ENCODE results near the gene D2HGDH. TPM values are rescaled to one million over a fixed set of nuclear protein-coding genes. Genes with fewer than 3 reads are reported as not detected.

The D2HGDH gene
- total and polyA plus RNA-seq, 4 donors: 12.2 to 45.3 (median 27.2) TPM

- H3K9ac ChIP-seq (ENCODE audit: insufficient read depth in 1 of 2, low read length in 2 of 2): no peak overlapping the region
- H3K9me3 ChIP-seq (ENCODE audit: control insufficient read depth in 4 of 4, insufficient read depth in 3 of 4, low read length in 3 of 4): no peaks in the 10 kb centered on the region
- no peak for TF ChIP-seq CTCF (IDR thresholded peaks at IDR 0.05; ENCODE audit: control extremely low read depth, extremely low read depth)
- 95 to 96% methylated on average over 16 of the region's 16 CpGs for WGBS, 2 donors
- DNase-seq: no peak
- H3K27me3 ChIP-seq (ENCODE audit: control insufficient read depth in 3 of 3, insufficient read depth in 3 of 3, low read length in 2 of 3): no peaks in the 10 kb centered on the region
- no peak for ATAC-seq (ENCODE audit: insufficient read depth, low FRiP score)
- peaks cover 0 to 2% (median 0%) of the 10 kb centered on the region in 5 donors for H3K4me1 ChIP-seq (ENCODE audit: control insufficient read depth in 5 of 5, insufficient read depth in 5 of 5, low read length in 5 of 5)
- H3K4me3 ChIP-seq: no peak overlapping the region
- no peak overlapping the region for H3K27ac ChIP-seq (ENCODE audit: low read depth in 1 of 2, low read length in 1 of 2)
- peaks cover 2 to 26% (median 21%) of the 10 kb centered on the region in 4 donors for H3K36me3 ChIP-seq (ENCODE audit: control insufficient read depth in 4 of 4, insufficient read depth in 4 of 4, low read length in 4 of 4)
Observed at GRCh38 chr2:241743620-241744019, 9.2 kb downstream of the D2HGDH start.

GRCh38 chr2:241744028-241744754 is 9.8 kb downstream of the D2HGDH start:
- ATAC-seq (ENCODE audit: insufficient read depth, low FRiP score): no peak
- Histone ChIP-seq H3K9ac (ENCODE audit: insufficient read depth in 1 of 2, low read length in 2 of 2) (no peak overlapping the region), H3K9me3 (ENCODE audit: control insufficient read depth in 4 of 4, insufficient read depth in 3 of 4, low read length in 3 of 4) (no peaks in the 10 kb centered on the region), H3K27me3 (ENCODE audit: control insufficient read depth in 3 of 3, insufficient read depth in 3 of 3, low read length in 2 of 3) (no peaks in the 10 kb centered on the region), H3K4me3 (no peak overlapping the region), H3K27ac (ENCODE audit: low read depth in 1 of 2, low read length in 1 of 2) (no peak overlapping the region), H3K4me1 (ENCODE audit: control insufficient read depth in 5 of 5, insufficient read depth in 5 of 5, low read length in 5 of 5) (peaks cover 0 to 2% (median 0%) of the 10 kb centered on the region in 5 donors), H3K36me3 (ENCODE audit: control insufficient read depth in 4 of 4, insufficient read depth in 4 of 4, low read length in 4 of 4) (peaks cover 2 to 28% (median 24%) of the 10 kb centered on the region in 4 donors)
- TF ChIP-seq CTCF (IDR thresholded peaks at IDR 0.05; ENCODE audit: control extremely low read depth, extremely low read depth): no peak
- no peak for DNase-seq
- 94 to 96% methylated on average over 24 of the region's 24 CpGs for WGBS, 2 donors

GRCh38 chr2:241745276-241745675 is 10.8 kb downstream of the D2HGDH start:
- Histone ChIP-seq H3K36me3 (ENCODE audit: control insufficient read depth in 4 of 4, insufficient read depth in 4 of 4, low read length in 4 of 4) (peaks cover 2 to 29% (median 25%) of the 10 kb centered on the region in 4 donors), H3K9ac (ENCODE audit: insufficient read depth in 1 of 2, low read length in 2 of 2) (no peak overlapping the region), H3K9me3 (ENCODE audit: control insufficient read depth in 4 of 4, insufficient read depth in 3 of 4, low read length in 3 of 4) (no peaks in the 10 kb centered on the region), H3K4me1 (ENCODE audit: control insufficient read depth in 5 of 5, insufficient read depth in 5 of 5, low read length in 5 of 5) (peaks cover 0 to 4% (median 0%) of the 10 kb centered on the region in 5 donors), H3K4me3 (no peak overlapping the region), H3K27me3 (ENCODE audit: control insufficient read depth in 3 of 3, insufficient read depth in 3 of 3, low read length in 2 of 3) (no peaks in the 10 kb centered on the region), H3K27ac (ENCODE audit: low read depth in 1 of 2, low read length in 1 of 2) (no peak overlapping the region)
- no peak for ATAC-seq (ENCODE audit: insufficient read depth, low FRiP score)
- WGBS, 2 donors: 96 to 98% methylated on average over 13 of the region's 13 CpGs
- DNase-seq: no peak
- no peak for TF ChIP-seq CTCF (IDR thresholded peaks at IDR 0.05; ENCODE audit: control extremely low read depth, extremely low read depth)

Measured in lung (tissue), 12 donors.